HEK293 (cell line): Measurements from ENCODE around the gene PI4KB.
A peak's percentile ranks its signal among the peaks of the same experiment; 100 is the strongest.

ENCODE experiments used
- CTCF ChIA-PET: fragments of 350-600 bp; formaldehyde crosslinking; extraction: SDS; loops from one replicate; lab custom pipeline; 2021; ENCODE audit warnings: antibody characterized with exemption; lab: Yijun Ruan, JAX
- POLR2A ChIA-PET: fragments of 300-600 bp; formaldehyde crosslinking; extraction: SDS; loops from one replicate; lab custom pipeline; 2020; ENCODE audit warnings: antibody characterized with exemption, inconsistent platforms; lab: Yijun Ruan, JAX
- H3K27ac ChIP-seq: fragments of 200-500 bp; sonication (Bioruptor generic); 2 replicates; pipeline ENCODE4 v1.5.1; 2014; ENCODE audit warnings: low read depth, low read length, control low read depth, inconsistent platforms; ENCODE audit errors: extremely low read depth
- H3K36me3 ChIP-seq, 2 experiments: fragments of 200-500 bp in 1 of 2; sonication (Bioruptor generic) in 1 of 2; 1 replicate in 1 of 2; 2 replicates in 1 of 2; pipeline ENCODE4 v1.5.1; 2014 to 2017; ENCODE audit warnings: inconsistent platforms in 2 of 2, low read length in 2 of 2; ENCODE audit not compliant: control insufficient read depth in 2 of 2, insufficient read depth in 1 of 2
- H3K4me1 ChIP-seq: fragments of 200-500 bp; sonication (Bioruptor generic); 2 replicates; pipeline ENCODE4 v1.5.1; 2014; ENCODE audit warnings: mild to moderate bottlenecking, low read length, inconsistent platforms; ENCODE audit not compliant: control insufficient read depth, insufficient read depth
- H3K4me3 ChIP-seq: 2 replicates; pipeline ENCODE4 v1.5.1; 2011; ENCODE audit warnings: low read depth, mild to moderate bottlenecking, control low read depth, low read length, moderate library complexity
- H3K9me3 ChIP-seq: fragments of 200-500 bp; sonication (Bioruptor generic); 2 replicates; pipeline ENCODE4 v1.5.1; 2014; ENCODE audit warnings: low read depth, low read length, inconsistent platforms; ENCODE audit not compliant: control insufficient read depth, insufficient read depth
- BCL11B ChIP-seq: fragments of 450-650 bp; formaldehyde crosslinking; IDR thresholded peaks from 2 replicates; pipeline ENCODE4 v1.5.1; 2016; ENCODE audit warnings: low read depth, missing biosample characterization, missing genetic modification characterization
- HOXC10 ChIP-seq: sonication (generic); formaldehyde crosslinking; IDR thresholded peaks from 2 replicates; pipeline ENCODE4 v1.8.1; 2023; ENCODE audit warnings: mild to moderate bottlenecking, missing genetic modification reagents
- IKZF3 ChIP-seq: fragments of 450-650 bp; IDR thresholded peaks from 2 replicates; pipeline ENCODE4 v1.5.0; 2018; ENCODE audit warnings: missing biosample characterization, mild to moderate bottlenecking, missing genetic modification characterization, moderate library complexity
- KLF1 ChIP-seq: fragments of 450-650 bp; formaldehyde crosslinking; IDR thresholded peaks from 2 replicates; pipeline ENCODE4 v1.5.1; 2016; ENCODE audit warnings: missing biosample characterization, missing genetic modification characterization
- KLF7 ChIP-seq: fragments of 450-650 bp; formaldehyde crosslinking; IDR thresholded peaks from 2 replicates; pipeline ENCODE4 v1.5.1; 2016; ENCODE audit warnings: missing biosample characterization, missing genetic modification characterization, borderline replicate concordance
- PRDM1 ChIP-seq: fragments of 450-650 bp; formaldehyde crosslinking; IDR thresholded peaks from 2 replicates; pipeline ENCODE4; 2016; ENCODE audit warnings: missing biosample characterization, missing genetic modification characterization
- RBAK ChIP-seq: fragments of 450-650 bp; formaldehyde crosslinking; IDR thresholded peaks from 2 replicates; pipeline ENCODE4 v1.5.1; 2016; ENCODE audit warnings: missing biosample characterization, missing genetic modification characterization
- SCRT2 ChIP-seq: fragments of 450-650 bp; formaldehyde crosslinking; IDR thresholded peaks from 2 replicates; pipeline ENCODE4 v1.5.1; 2016; ENCODE audit warnings: missing biosample characterization, missing genetic modification characterization
- WT1 ChIP-seq: fragments of 450-650 bp; formaldehyde crosslinking; IDR thresholded peaks from 2 replicates; pipeline ENCODE4 v1.5.1; 2016; ENCODE audit warnings: missing biosample characterization, missing genetic modification characterization
- ZBTB49 ChIP-seq: fragments of 450-650 bp; formaldehyde crosslinking; IDR thresholded peaks from 2 replicates; pipeline ENCODE4 v1.5.1; 2016; ENCODE audit warnings: missing biosample characterization, missing genetic modification characterization, low read depth
- ZFP37 ChIP-seq: fragments of 450-650 bp; formaldehyde crosslinking; IDR thresholded peaks from 2 replicates; pipeline ENCODE4 v1.5.1; 2016; ENCODE audit warnings: missing biosample characterization, missing genetic modification characterization
- ZNF133 ChIP-seq: fragments of 450-650 bp; formaldehyde crosslinking; IDR thresholded peaks from 2 replicates; pipeline ENCODE4 v1.5.1; 2016; ENCODE audit warnings: missing biosample characterization, missing genetic modification characterization
- ZNF146 ChIP-seq: fragments of 450-650 bp; formaldehyde crosslinking; IDR thresholded peaks from 2 replicates; pipeline ENCODE4 v1.5.1; 2016; ENCODE audit warnings: missing biosample characterization, missing genetic modification characterization
- ZNF175 ChIP-seq: fragments of 450-650 bp; formaldehyde crosslinking; IDR thresholded peaks from 2 replicates; pipeline ENCODE4 v1.5.1; 2016; ENCODE audit warnings: missing biosample characterization, missing genetic modification characterization
- ZNF211 ChIP-seq: fragments of 450-650 bp; formaldehyde crosslinking; IDR thresholded peaks from 2 replicates; pipeline ENCODE4 v1.5.1; 2016; ENCODE audit warnings: low read depth, missing biosample characterization, missing genetic modification characterization
- ZNF248 ChIP-seq: fragments of 450-650 bp; formaldehyde crosslinking; IDR thresholded peaks from 2 replicates; pipeline ENCODE4 v1.5.1; 2017; ENCODE audit warnings: missing biosample characterization, missing genetic modification characterization
- ZNF324 ChIP-seq: fragments of 450-650 bp; formaldehyde crosslinking; IDR thresholded peaks from 2 replicates; pipeline ENCODE4 v1.5.1; 2016; ENCODE audit warnings: missing biosample characterization, missing genetic modification characterization
- ZNF394 ChIP-seq: fragments of 450-650 bp; formaldehyde crosslinking; IDR thresholded peaks from 2 replicates; pipeline ENCODE4 v1.5.1; 2016; ENCODE audit warnings: missing biosample characterization, missing genetic modification characterization, mild to moderate bottlenecking, moderate library complexity, borderline replicate concordance
- ZNF48 ChIP-seq: fragments of 450-650 bp; formaldehyde crosslinking; IDR thresholded peaks from 2 replicates; pipeline ENCODE4 v1.5.1; 2016; ENCODE audit warnings: missing biosample characterization, missing genetic modification characterization
- ZNF521 ChIP-seq: fragments of 450-650 bp; formaldehyde crosslinking; IDR thresholded peaks from 2 replicates; pipeline ENCODE4 v1.5.1; 2017; ENCODE audit warnings: missing biosample characterization, mild to moderate bottlenecking, missing genetic modification characterization
- ZNF600 ChIP-seq: fragments of 450-650 bp; formaldehyde crosslinking; IDR thresholded peaks from 2 replicates; pipeline ENCODE4 v1.5.1; 2016; ENCODE audit warnings: missing biosample characterization, missing genetic modification characterization
- ZNF660 ChIP-seq: fragments of 450-650 bp; IDR thresholded peaks from 2 replicates; pipeline ENCODE4 v1.5.1; 2018; ENCODE audit warnings: missing biosample characterization, mild to moderate bottlenecking, missing genetic modification characterization
- ZNF664 ChIP-seq: fragments of 450-650 bp; formaldehyde crosslinking; IDR thresholded peaks from 2 replicates; pipeline ENCODE4 v1.5.1; 2016; ENCODE audit warnings: missing biosample characterization, missing genetic modification characterization
- ZNF776 ChIP-seq: fragments of 450-650 bp; formaldehyde crosslinking; IDR thresholded peaks from 2 replicates; pipeline ENCODE4 v1.5.0; 2017; ENCODE audit warnings: missing biosample characterization, missing genetic modification characterization, borderline replicate concordance
- ZNF843 ChIP-seq: fragments of 450-650 bp; formaldehyde crosslinking; IDR thresholded peaks from 2 replicates; pipeline ENCODE4 v1.5.1; 2016; ENCODE audit warnings: missing biosample characterization, missing genetic modification characterization
- ZSCAN30 ChIP-seq: fragments of 450-650 bp; IDR thresholded peaks from 2 replicates; pipeline ENCODE4 v1.5.1; 2018; ENCODE audit warnings: missing biosample characterization, mild to moderate bottlenecking, missing genetic modification characterization, moderate library complexity
- TF ChIP-seq, protein P1 (sequence below): fragments of 450-650 bp; formaldehyde crosslinking; IDR thresholded peaks from 2 replicates; pipeline ENCODE4 v1.5.1; 2016; ENCODE audit warnings: missing biosample characterization, missing genetic modification characterization
- TF ChIP-seq, protein P2 (sequence below): fragments of 450-650 bp; formaldehyde crosslinking; IDR thresholded peaks from 2 replicates; pipeline ENCODE4 v1.5.1; 2017; ENCODE audit warnings: missing biosample characterization, missing genetic modification characterization
- TF ChIP-seq, protein P3 (sequence below): fragments of 450-650 bp; formaldehyde crosslinking; IDR thresholded peaks from 2 replicates; pipeline ENCODE4 v1.5.1; 2017; ENCODE audit warnings: missing biosample characterization, missing genetic modification characterization

PI4KB gene

DNA sequence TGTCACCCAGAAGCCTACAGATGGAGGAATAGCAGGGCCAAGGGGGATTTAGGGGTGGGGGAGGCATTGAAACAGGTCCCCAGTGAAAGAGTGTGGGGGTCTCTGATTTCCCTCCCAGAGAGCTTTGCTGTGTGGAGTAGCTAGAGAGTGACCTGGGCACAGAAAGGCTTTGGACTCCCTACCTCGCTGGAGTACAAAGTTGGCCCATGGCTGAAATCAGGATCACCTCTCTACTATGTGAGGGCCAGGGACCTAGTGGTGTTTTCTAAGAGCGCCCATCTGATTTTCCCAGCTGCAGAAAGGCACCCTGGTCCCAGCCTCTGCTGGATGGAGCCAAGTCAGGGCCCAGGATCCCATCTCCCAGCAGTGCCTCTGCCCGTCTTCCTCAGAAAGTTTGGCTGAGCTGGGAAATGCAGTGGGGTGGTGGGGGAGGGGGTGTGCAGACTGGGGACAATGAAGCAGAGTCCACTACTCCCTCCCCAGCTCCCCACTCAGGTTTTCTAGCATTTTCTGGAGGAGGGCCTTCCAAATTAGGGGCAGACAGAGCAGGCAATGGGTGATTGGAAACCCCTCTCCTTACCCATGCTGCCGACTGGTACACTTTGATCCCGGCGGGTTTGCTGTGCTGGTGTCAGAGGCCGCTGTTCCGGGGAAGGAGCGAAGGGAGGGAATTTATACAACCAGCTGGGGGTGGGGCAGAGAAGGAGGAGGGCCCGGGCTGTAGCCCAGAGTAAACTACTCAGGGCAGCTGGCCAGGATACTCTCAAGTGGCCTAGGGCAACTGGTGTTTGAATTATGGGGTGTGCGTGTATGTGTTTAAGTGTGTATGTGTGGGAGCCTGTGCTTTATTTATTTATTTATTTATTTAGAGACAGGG lies 45.1 kb upstream of the PI4KB start, which contains the start of gene SELENBP1 (continued):
- TF ChIP-seq ZNF48 = no peak
- TF ChIP-seq, protein P1, sequence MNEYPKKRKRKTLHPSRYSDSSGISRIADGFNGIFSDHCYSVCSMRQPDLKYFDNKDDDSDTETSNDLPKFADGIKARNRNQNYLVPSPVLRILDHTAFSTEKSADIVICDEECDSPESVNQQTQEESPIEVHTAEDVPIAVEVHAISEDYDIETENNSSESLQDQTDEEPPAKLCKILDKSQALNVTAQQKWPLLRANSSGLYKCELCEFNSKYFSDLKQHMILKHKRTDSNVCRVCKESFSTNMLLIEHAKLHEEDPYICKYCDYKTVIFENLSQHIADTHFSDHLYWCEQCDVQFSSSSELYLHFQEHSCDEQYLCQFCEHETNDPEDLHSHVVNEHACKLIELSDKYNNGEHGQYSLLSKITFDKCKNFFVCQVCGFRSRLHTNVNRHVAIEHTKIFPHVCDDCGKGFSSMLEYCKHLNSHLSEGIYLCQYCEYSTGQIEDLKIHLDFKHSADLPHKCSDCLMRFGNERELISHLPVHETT = no peak
- no peak for TF ChIP-seq ZNF521
- peak; percentile 96 for TF ChIP-seq SCRT2 (tag by site-specific recombination)
- no peak for TF ChIP-seq ZNF248 (tag by site-specific recombination)
- TF ChIP-seq ZNF776 (tag by site-specific recombination) = no peak
- no peak for TF ChIP-seq ZNF133 (tag by site-specific recombination)
- TF ChIP-seq ZFP37 (tag by site-specific recombination) = peak; percentile 46; the same call in 1 of the 2 replicates
- peak; percentile 88 for TF ChIP-seq ZSCAN30
- TF ChIP-seq, protein P2, sequence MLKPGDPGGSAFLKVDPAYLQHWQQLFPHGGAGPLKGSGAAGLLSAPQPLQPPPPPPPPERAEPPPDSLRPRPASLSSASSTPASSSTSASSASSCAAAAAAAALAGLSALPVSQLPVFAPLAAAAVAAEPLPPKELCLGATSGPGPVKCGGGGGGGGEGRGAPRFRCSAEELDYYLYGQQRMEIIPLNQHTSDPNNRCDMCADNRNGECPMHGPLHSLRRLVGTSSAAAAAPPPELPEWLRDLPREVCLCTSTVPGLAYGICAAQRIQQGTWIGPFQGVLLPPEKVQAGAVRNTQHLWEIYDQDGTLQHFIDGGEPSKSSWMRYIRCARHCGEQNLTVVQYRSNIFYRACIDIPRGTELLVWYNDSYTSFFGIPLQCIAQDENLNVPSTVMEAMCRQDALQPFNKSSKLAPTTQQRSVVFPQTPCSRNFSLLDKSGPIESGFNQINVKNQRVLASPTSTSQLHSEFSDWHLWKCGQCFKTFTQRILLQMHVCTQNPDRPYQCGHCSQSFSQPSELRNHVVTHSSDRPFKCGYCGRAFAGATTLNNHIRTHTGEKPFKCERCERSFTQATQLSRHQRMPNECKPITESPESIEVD = peak; percentile 20; the same call in 1 of the 2 replicates
- TF ChIP-seq ZNF843 = peak; percentile 82; the same call in 1 of the 2 replicates
- TF ChIP-seq ZNF146 (tag by site-specific recombination) = no peak
- TF ChIP-seq, protein P3, sequence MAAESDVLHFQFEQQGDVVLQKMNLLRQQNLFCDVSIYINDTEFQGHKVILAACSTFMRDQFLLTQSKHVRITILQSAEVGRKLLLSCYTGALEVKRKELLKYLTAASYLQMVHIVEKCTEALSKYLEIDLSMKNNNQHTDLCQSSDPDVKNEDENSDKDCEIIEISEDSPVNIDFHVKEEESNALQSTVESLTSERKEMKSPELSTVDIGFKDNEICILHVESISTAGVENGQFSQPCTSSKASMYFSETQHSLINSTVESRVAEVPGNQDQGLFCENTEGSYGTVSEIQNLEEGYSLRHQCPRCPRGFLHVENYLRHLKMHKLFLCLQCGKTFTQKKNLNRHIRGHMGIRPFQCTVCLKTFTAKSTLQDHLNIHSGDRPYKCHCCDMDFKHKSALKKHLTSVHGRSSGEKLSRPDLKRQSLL = no peak
- TF ChIP-seq KLF7 (tag by site-specific recombination) = no peak
- no peak for TF ChIP-seq ZNF211 (tag by site-specific recombination)
- peak; percentile 77 for TF ChIP-seq WT1
- TF ChIP-seq RBAK (tag by site-specific recombination) = no peak

DNA sequence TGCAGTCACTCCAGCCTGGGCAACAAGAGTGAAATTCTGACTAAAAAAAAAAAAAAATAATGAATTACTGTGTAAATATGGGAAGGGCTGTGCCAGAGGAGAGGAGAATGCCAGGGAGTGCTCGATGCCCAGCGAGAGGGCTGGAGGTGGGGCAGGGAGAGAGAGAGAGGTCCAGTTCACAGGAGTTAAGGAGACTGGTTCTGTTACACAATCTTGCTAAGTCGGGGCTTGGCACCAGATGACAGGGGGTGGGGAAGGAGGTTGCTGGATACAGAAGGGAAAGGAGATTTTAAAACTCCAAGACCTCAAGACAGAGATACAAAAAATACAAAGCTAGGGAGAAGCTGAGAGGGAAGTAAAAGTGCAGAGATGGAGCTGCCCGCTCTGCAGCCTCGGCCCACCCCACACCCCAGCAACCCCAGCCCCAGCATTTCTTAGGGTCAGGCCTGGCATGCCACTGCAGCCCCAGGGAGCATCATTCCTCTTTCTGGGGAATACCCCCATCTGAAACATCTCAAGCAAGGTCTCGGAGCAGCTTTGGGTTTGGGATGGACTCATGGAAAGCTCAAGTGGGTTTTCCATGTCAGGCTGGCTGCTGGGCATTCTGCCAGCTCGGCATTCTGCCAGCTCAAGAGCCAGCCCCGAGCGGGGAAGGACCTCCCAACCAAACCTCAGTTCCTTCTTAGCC lies 44.3 kb upstream of the PI4KB start:
- Histone ChIP-seq H3K9me3 (no peaks in the 10 kb centered on the region), H3K36me3 (peaks cover 0 to 29% of the 10 kb centered on the region in 2 experiments; a peak in 2 of 3 replicates), H3K27ac (peak overlapping the region; percentile 64), H3K4me3 (no peak overlapping the region), H3K4me1 (peaks cover 12% of the 10 kb centered on the region)
- CTCF ChIA-PET = interaction anchor here (0.6 to 1.7 kb wide), 8 partner anchors 11 to 391 kb away, joined by 3 to 11 read pairs (median 4); no protein-coding TSS in a partner anchor
- POLR2A ChIA-PET = interaction anchor here (0.6 to 1.7 kb wide), 7 partner anchors 16 to 387 kb away, joined by 3 to 13 read pairs (median 3); partner anchors contain the start of genes PI4KB and PSMB4
- TF ChIP-seq ZNF324 (no peak), PRDM1 (tag by site-specific recombination) (no peak), ZNF600 (tag by site-specific recombination) (peak; percentile 80), ZNF660 (tag by site-specific recombination) (0 out of 2 replicates have a peak, but pooled peaks have one; percentile 43), KLF1 (no peak), ZNF394 (tag by site-specific recombination) (peak; percentile 64; the same call in 1 of the 2 replicates), HOXC10 (no peak), ZNF175 (tag by site-specific recombination) (no peak), ZNF664 (no peak), BCL11B (no peak), IKZF3 (tag by site-specific recombination) (peak; percentile 83), ZBTB49 (tag by site-specific recombination) (no peak), ZSCAN30 (0 out of 2 replicates have a peak, but pooled peaks have one; percentile 48)
- TF ChIP-seq, protein P1 = no peak
